ENCODE measurements around the gene HMGA1.
"Not testable (repeated sequence)": the region's sequence is repeated elsewhere in the genome, so short reads cannot be mapped to it uniquely, and the experiment has no call there.

GRCh38 chr6:34245032-34245760 lies 8.5 kb downstream of the HMGA1 start:
- TF ChIP-seq, protein P1, sequence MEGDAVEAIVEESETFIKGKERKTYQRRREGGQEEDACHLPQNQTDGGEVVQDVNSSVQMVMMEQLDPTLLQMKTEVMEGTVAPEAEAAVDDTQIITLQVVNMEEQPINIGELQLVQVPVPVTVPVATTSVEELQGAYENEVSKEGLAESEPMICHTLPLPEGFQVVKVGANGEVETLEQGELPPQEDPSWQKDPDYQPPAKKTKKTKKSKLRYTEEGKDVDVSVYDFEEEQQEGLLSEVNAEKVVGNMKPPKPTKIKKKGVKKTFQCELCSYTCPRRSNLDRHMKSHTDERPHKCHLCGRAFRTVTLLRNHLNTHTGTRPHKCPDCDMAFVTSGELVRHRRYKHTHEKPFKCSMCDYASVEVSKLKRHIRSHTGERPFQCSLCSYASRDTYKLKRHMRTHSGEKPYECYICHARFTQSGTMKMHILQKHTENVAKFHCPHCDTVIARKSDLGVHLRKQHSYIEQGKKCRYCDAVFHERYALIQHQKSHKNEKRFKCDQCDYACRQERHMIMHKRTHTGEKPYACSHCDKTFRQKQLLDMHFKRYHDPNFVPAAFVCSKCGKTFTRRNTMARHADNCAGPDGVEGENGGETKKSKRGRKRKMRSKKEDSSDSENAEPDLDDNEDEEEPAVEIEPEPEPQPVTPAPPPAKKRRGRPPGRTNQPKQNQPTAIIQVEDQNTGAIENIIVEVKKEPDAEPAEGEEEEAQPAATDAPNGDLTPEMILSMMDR (conservative IDR thresholded peaks at IDR 0.05; ENCODE audit: low read length), result not testable (repeated sequence)
- TF ChIP-seq EZH2phosphoT487 (IDR thresholded peaks at IDR 0.05; ENCODE audit: borderline replicate concordance), result not testable (repeated sequence)

Measured in Loucy (cell line).